GM13976 (cell line): ENCODE measurements around the gene SLC22A5.

Experiments
- DNase-seq: peaks from one replicate; pipeline ENCODE4 v3.0.0; 2012; ENCODE audit warnings: low spot score
- in situ Hi-C: fragments of 300-500 bp; cut with MboI; formaldehyde crosslinking; loops from one replicate; pipeline ENCODE4 v1.12.0; 2022; ENCODE audit warnings: low sequenced_read_pairs, mixed read lengths, inconsistent platforms; ENCODE audit not compliant: unreplicated experiment
- TF ChIP-seq, protein P1 (sequence below): IDR thresholded peaks from 2 replicates; pipeline ENCODE4 v1.5.1; 2012; ENCODE audit warnings: borderline replicate concordance, mild to moderate bottlenecking; ENCODE audit not compliant: insufficient read depth; ENCODE audit errors: extremely low read depth, missing control alignments, control extremely low read depth

Gene SLC22A5

DNA sequence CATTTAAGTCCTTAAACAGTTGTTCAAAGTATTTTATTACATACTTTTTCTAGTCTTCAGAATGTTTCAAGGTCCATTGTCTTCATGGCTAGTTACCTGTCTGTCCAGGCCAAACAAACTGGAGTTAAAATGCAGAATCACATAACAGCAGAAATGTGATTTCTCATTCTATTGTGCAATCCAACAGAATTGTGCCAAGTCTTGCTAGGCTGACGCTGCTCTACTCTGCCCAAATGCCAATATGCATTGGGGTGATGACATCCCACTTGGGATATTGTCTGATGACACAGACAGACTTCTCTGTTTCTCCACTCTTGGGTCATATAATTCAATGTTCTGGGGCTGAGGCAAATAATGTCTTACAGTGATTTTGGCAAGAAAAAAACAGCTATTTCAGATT lies 5.2 kb upstream of the SLC22A5 start:
- TF ChIP-seq, protein P1, sequence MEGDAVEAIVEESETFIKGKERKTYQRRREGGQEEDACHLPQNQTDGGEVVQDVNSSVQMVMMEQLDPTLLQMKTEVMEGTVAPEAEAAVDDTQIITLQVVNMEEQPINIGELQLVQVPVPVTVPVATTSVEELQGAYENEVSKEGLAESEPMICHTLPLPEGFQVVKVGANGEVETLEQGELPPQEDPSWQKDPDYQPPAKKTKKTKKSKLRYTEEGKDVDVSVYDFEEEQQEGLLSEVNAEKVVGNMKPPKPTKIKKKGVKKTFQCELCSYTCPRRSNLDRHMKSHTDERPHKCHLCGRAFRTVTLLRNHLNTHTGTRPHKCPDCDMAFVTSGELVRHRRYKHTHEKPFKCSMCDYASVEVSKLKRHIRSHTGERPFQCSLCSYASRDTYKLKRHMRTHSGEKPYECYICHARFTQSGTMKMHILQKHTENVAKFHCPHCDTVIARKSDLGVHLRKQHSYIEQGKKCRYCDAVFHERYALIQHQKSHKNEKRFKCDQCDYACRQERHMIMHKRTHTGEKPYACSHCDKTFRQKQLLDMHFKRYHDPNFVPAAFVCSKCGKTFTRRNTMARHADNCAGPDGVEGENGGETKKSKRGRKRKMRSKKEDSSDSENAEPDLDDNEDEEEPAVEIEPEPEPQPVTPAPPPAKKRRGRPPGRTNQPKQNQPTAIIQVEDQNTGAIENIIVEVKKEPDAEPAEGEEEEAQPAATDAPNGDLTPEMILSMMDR, result no peak
- DNase-seq, result no peak
- in situ Hi-C loops, result no loop called here

- TF ChIP-seq, protein P1, result no peak
- DNase-seq, result no peak
- in situ Hi-C loops, result no loop called here
Observed at GRCh38 chr5:132365213-132365612, 4.3 kb upstream of the SLC22A5 start.

DNA sequence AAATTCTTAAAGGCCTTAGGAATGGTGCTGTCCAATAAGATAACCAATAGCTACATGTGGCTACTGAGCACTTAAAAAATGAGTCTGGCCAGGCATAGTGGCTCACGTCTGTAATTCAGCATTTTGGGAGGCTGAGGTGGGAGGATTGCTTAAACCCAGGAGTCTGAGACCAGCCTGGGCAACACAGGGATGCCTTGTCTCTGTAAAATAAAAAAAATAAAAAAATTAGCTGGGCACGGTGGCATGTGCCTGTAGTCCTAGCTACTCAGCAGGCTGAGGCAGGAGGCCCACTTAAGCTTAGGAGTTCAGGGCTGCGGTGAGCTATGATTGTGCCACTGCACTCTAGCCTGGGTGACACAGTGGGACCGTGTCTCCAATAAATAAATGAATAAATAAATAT lies 1.3 kb upstream of the SLC22A5 start:
- TF ChIP-seq, protein P1, result no peak
- in situ Hi-C loops, result no loop called here
- DNase-seq, result no peak

GRCh38 chr5:132369007-132369473 lies 470 bp upstream of the SLC22A5 start:
- in situ Hi-C loops, result no loop called here
- no peak for DNase-seq
- TF ChIP-seq, protein P1, result no peak

GRCh38 chr5:132370181-132370970 lies 866 bp downstream of the SLC22A5 start:
- TF ChIP-seq, protein P1, result no peak
- in situ Hi-C loops, result no loop called here
- no peak for DNase-seq

- no peak for DNase-seq
- TF ChIP-seq, protein P1, result no peak
- in situ Hi-C loops, result no loop called here
Observed at GRCh38 chr5:132370971-132371602, 1.6 kb downstream of the SLC22A5 start.
